H1 (cell line): ENCODE results near the gene TGM2. TPM values are rescaled to one million over a fixed set of nuclear protein-coding genes. Genes with fewer than 3 reads are reported as not detected.

Experiments used
- CTCF ChIA-PET: fragments of 300-600 bp; sonication (Branson Sonifier 250); formaldehyde crosslinking; loops from one replicate; lab custom pipeline; 2021; ENCODE audit not compliant: partially characterized antibody; lab: Charles Lee
- POLR2A ChIA-PET: fragments of 300-600 bp; sonication (Branson Sonifier 250); formaldehyde crosslinking; loops from one replicate; lab custom pipeline; 2021; ENCODE audit warnings: inconsistent platforms; ENCODE audit not compliant: partially characterized antibody; lab: Charles Lee
- DNase-seq, 2 experiments: peaks; one replicate each; pipeline versions ENCODE4 v3.0.0 to v3.0.0-alpha.2; 2010 to 2022; ENCODE audit warnings: low spot score in 2 of 2, low read depth in 1 of 2, mixed read lengths in 1 of 2
- FAIRE-seq: peaks from 2 replicates; lab custom pipeline; 2011; peaks lifted over from hg19 to GRCh38; lab: Jason Lieb, UNC
- H2AFZ ChIP-seq: 2 replicates; pipeline ENCODE4 v1.8.1; 2012; ENCODE audit warnings: low read length, inconsistent platforms
- H2AK5ac ChIP-seq: 2 replicates; pipeline ENCODE4 v1.6.1; 2013; ENCODE audit warnings: low read depth, low read length
- H2BK120ac ChIP-seq: replicated peaks from 2 replicates; pipeline ENCODE3; 2013; ENCODE audit warnings: low read depth, low read length, inconsistent platforms
- H2BK12ac ChIP-seq: 2 replicates; pipeline ENCODE4 v1.6.1; 2013; ENCODE audit warnings: low read depth, low read length
- H2BK15ac ChIP-seq: 2 replicates; pipeline ENCODE4 v1.6.1; 2013; ENCODE audit warnings: low read length
- H2BK20ac ChIP-seq: 2 replicates; pipeline ENCODE4 v1.6.1; 2013; ENCODE audit warnings: low read length
- H2BK5ac ChIP-seq: 2 replicates; pipeline ENCODE4 v1.6.1; 2013; ENCODE audit warnings: low read depth, low read length
- H3K14ac ChIP-seq: 2 replicates; pipeline ENCODE4 v1.6.1; 2013; ENCODE audit warnings: inconsistent platforms; ENCODE audit not compliant: insufficient read length
- H3K18ac ChIP-seq: 2 replicates; pipeline ENCODE4 v1.6.1; 2013; ENCODE audit warnings: low read length; ENCODE audit errors: extremely low read depth
- H3K23ac ChIP-seq: 2 replicates; pipeline ENCODE4 v1.6.1; 2013; ENCODE audit warnings: inconsistent platforms; ENCODE audit not compliant: insufficient read length
- H3K23me2 ChIP-seq: 2 replicates; pipeline ENCODE4 v1.6.1; 2013; ENCODE audit warnings: low read depth, low read length
- H3K27ac ChIP-seq: 2 replicates; pipeline ENCODE4 v1.6.1; 2011; ENCODE audit warnings: low read depth, low read length, inconsistent platforms
- H3K27me3 ChIP-seq, 4 experiments: replicated peaks in 1 of 4; 1 replicate in 1 of 4; 2 replicates in 3 of 4; pipeline versions ENCODE4 v1.6.1 to v1.8.1; 2011 to 2013; ENCODE audit warnings: low read length in 3 of 4, mild to moderate bottlenecking in 3 of 4, inconsistent platforms in 2 of 4, mixed read lengths in 2 of 4, moderate library complexity in 1 of 4; ENCODE audit not compliant: control insufficient read depth in 3 of 4, insufficient read depth in 3 of 4; ENCODE audit errors: extremely low read depth in 1 of 4
- H3K36me3 ChIP-seq, 4 experiments: 2 replicates each; pipeline versions ENCODE4 v1.6.1 to v1.8.1; 2011 to 2013; ENCODE audit warnings: mild to moderate bottlenecking in 4 of 4, low read length in 3 of 4, moderate library complexity in 2 of 4, control low read depth in 1 of 4, inconsistent platforms in 1 of 4; ENCODE audit not compliant: insufficient read depth in 4 of 4, control insufficient read depth in 2 of 4
- H3K4ac ChIP-seq: replicated peaks from 2 replicates; pipeline ENCODE3; 2013; ENCODE audit warnings: low read length, low read depth, mixed read lengths, inconsistent platforms; ENCODE audit not compliant: insufficient read length
- H3K4me1 ChIP-seq, 4 experiments: replicated peaks in 1 of 4; 1 replicate in 1 of 4; 2 replicates in 3 of 4; pipeline versions ENCODE4 v1.6.1 to v1.8.1; 2011 to 2013; ENCODE audit warnings: low read length in 3 of 4, inconsistent platforms in 2 of 4, mixed read lengths in 1 of 4; ENCODE audit not compliant: insufficient read depth in 4 of 4, control insufficient read depth in 3 of 4
- H3K4me2 ChIP-seq, 2 experiments: 2 replicates each; pipeline versions ENCODE4 v1.6.1 to v1.8.1; 2011 to 2013; ENCODE audit warnings: low read depth in 2 of 2, low read length in 2 of 2, control low read depth in 1 of 2, inconsistent platforms in 1 of 2, mild to moderate bottlenecking in 1 of 2; ENCODE audit not compliant: insufficient read depth in 1 of 2
- H3K4me3 ChIP-seq, 4 experiments: fragments of 200-600, 300-600 bp in 1 of 4; sonication (generic), shearing (Covaris generic), sonication (Bioruptor Twin) in 1 of 4; 2 replicates each; pipeline versions ENCODE4 v1.5.1 to v1.8.1; 2011 to 2016; ENCODE audit warnings: low read length in 4 of 4, low read depth in 3 of 4, control low read depth in 2 of 4, inconsistent platforms in 2 of 4, mild to moderate bottlenecking in 2 of 4, mixed read lengths in 1 of 4, moderate library complexity in 1 of 4; ENCODE audit not compliant: insufficient read depth in 2 of 4; ENCODE audit errors: extremely low read depth in 1 of 4
- H3K56ac ChIP-seq: replicated peaks from 2 replicates; pipeline ENCODE3; 2013; ENCODE audit warnings: low read depth, mild to moderate bottlenecking, mixed read lengths, low read length, inconsistent platforms; ENCODE audit not compliant: insufficient read length
- H3K79me1 ChIP-seq: 2 replicates; pipeline ENCODE4 v1.6.1; 2013; ENCODE audit warnings: low read depth, low read length, control low read depth
- H3K79me2 ChIP-seq, 2 experiments: 2 replicates each; pipeline versions ENCODE4 v1.6.1 to v1.8.1; 2012 to 2013; ENCODE audit warnings: low read length in 2 of 2, mild to moderate bottlenecking in 2 of 2, inconsistent platforms in 1 of 2; ENCODE audit not compliant: insufficient read depth in 2 of 2, control insufficient read depth in 1 of 2
- H3K9ac ChIP-seq, 4 experiments: replicated peaks in 1 of 4; 1 replicate in 1 of 4; 2 replicates in 3 of 4; pipeline versions ENCODE4 v1.6.1 to v1.8.1; 2011 to 2013; ENCODE audit warnings: low read depth in 3 of 4, low read length in 3 of 4, control low read depth in 2 of 4, mild to moderate bottlenecking in 2 of 4, moderate library complexity in 2 of 4, inconsistent platforms in 1 of 4; ENCODE audit errors: extremely low read depth in 1 of 4
- H3K9me3 ChIP-seq, 2 experiments: 2 replicates each; pipeline versions ENCODE4 v1.6.1 to v1.8.1; 2012 to 2013; ENCODE audit warnings: mild to moderate bottlenecking in 2 of 2, moderate library complexity in 2 of 2, control low read depth in 1 of 2, inconsistent platforms in 1 of 2, low read depth in 1 of 2, low read length in 1 of 2, mixed read lengths in 1 of 2; ENCODE audit not compliant: insufficient read depth in 2 of 2
- H4K20me1 ChIP-seq, 2 experiments: replicated peaks in 1 of 2; 2 replicates each; pipeline versions ENCODE3 to v1.8.1; 2011 to 2013; ENCODE audit warnings: inconsistent platforms in 2 of 2, low read length in 2 of 2, mild to moderate bottlenecking in 1 of 2; ENCODE audit not compliant: insufficient read depth in 2 of 2, control insufficient read depth in 1 of 2
- H4K5ac ChIP-seq: 2 replicates; pipeline ENCODE4 v1.6.1; 2013; ENCODE audit warnings: low read length, low read depth, mixed read lengths, inconsistent platforms; ENCODE audit not compliant: insufficient read length
- H4K8ac ChIP-seq: 2 replicates; pipeline ENCODE4 v1.8.0; 2013; ENCODE audit warnings: mild to moderate bottlenecking, moderate library complexity, low read length, inconsistent platforms; ENCODE audit not compliant: insufficient read depth; ENCODE audit errors: extremely low read depth
- H4K91ac ChIP-seq: replicated peaks from 2 replicates; pipeline ENCODE3; 2013; ENCODE audit warnings: low read length, mixed read lengths, inconsistent platforms; ENCODE audit not compliant: insufficient read length
- CTBP2 ChIP-seq: IDR thresholded peaks from 2 replicates; pipeline ENCODE4 v1.7.0; 2011; ENCODE audit warnings: borderline replicate concordance, mild to moderate bottlenecking, moderate library complexity, mixed read lengths, low read length; ENCODE audit not compliant: insufficient read depth, insufficient read length
- EP300 ChIP-seq, 2 experiments: IDR thresholded peaks; 1 replicate in 1 of 2; 2 replicates in 1 of 2; pipeline ENCODE4 v1.6.1; 2011 to 2012; ENCODE audit warnings: low read depth in 2 of 2, low read length in 2 of 2, mild to moderate bottlenecking in 2 of 2, borderline replicate concordance in 1 of 2, inconsistent platforms in 1 of 2, moderate library complexity in 1 of 2
- GABPA ChIP-seq: IDR thresholded peaks from 2 replicates; pipeline ENCODE4 v1.6.1; 2011; ENCODE audit warnings: mild to moderate bottlenecking, low read length, moderate library complexity, borderline replicate concordance; ENCODE audit not compliant: insufficient read depth
- GTF2F1 ChIP-seq: IDR thresholded peaks from 2 replicates; pipeline ENCODE4 v1.6.1; 2012; ENCODE audit warnings: low read depth, low read length, improper control_type of control experiment, borderline replicate concordance
- JUND ChIP-seq: IDR thresholded peaks from 2 replicates; pipeline ENCODE4 v1.6.1; 2011; ENCODE audit warnings: mild to moderate bottlenecking, improper control_type of control experiment, low read length
- KDM4A ChIP-seq: IDR thresholded peaks from one replicate; pipeline ENCODE4 v1.7.1; 2012; ENCODE audit warnings: low read depth, mild to moderate bottlenecking, moderate library complexity, low read length, inconsistent platforms; ENCODE audit not compliant: severe bottlenecking
- MAFK ChIP-seq: IDR thresholded peaks from 2 replicates; pipeline ENCODE4 v1.6.1; 2012; ENCODE audit warnings: low read depth, mild to moderate bottlenecking, improper control_type of control experiment, low read length
- NRF1 ChIP-seq: IDR thresholded peaks from 2 replicates; pipeline ENCODE4 v1.6.1; 2011; ENCODE audit warnings: mild to moderate bottlenecking, low read depth, low read length, improper control_type of control experiment
- RAD21 ChIP-seq, 2 experiments: IDR thresholded peaks in 1 of 2; conservative IDR thresholded peaks in 1 of 2; 2 replicates each; pipeline ENCODE4 v1.6.1; 2011; ENCODE audit warnings: low read depth in 2 of 2, low read length in 2 of 2, improper control_type of control experiment in 1 of 2, inconsistent platforms in 1 of 2, mild to moderate bottlenecking in 1 of 2, moderate library complexity in 1 of 2
- RNF2 ChIP-seq: fragments of 200-900, 300-1000 bp; sonication (generic); IDR thresholded peaks from 2 replicates; pipeline ENCODE4 v1.7.1; 2016; ENCODE audit warnings: borderline replicate concordance, low read depth, mild to moderate bottlenecking, antibody characterized with exemption, low read length; ENCODE audit not compliant: poor library complexity, severe bottlenecking; ENCODE audit errors: missing control alignments
- SAP30 ChIP-seq: fragments of 300-600 bp; sonication (generic); IDR thresholded peaks from 2 replicates; pipeline ENCODE4 v1.7.1; 2012; ENCODE audit warnings: low read length, moderate library complexity, mild to moderate bottlenecking, inconsistent platforms; ENCODE audit not compliant: insufficient read depth, insufficient replicate concordance
- SRF ChIP-seq: IDR thresholded peaks from 2 replicates; pipeline ENCODE4 v1.6.1; 2011; ENCODE audit warnings: mild to moderate bottlenecking, low read depth, low read length, moderate library complexity
- WGBS, 2 experiments: shearing (Covaris generic) in 1 of 2; methylation state at CpG; one replicate each; pipeline versions ENCODE4 v1.1.6 to v1.1.7; 2013 to 2015; ENCODE audit warnings: low lambda C conversion rate in 2 of 2, mixed read lengths in 2 of 2, inconsistent platforms in 1 of 2, low coverage in 1 of 2, missing lambda C conversion rate in 1 of 2; ENCODE audit not compliant: insufficient replicate concordance in 2 of 2, insufficient coverage in 1 of 2, insufficient read length in 1 of 2; ENCODE audit errors: extremely low coverage in 1 of 2, missing lambda C conversion rate in 1 of 2; 5-methylcytosine and 5-hydroxymethylcytosine counted together
- polyA plus RNA-seq, 7 experiments: library from polyadenylated mRNA; depleted of rRNA in 3 of 7; stranded (reverse) in 5 of 7; unstranded in 2 of 7; fragments of >200 nt in 5 of 7; fragments of 200-250 nt in 2 of 7; gene quantifications; 1 replicate in 5 of 7; 2 replicates in 1 of 7; 4 replicates in 1 of 7; pipeline versions ENCODE4 v1.2.1 to v1.2.3, GENCODE V29; 2011 to 2013; ENCODE audit warnings: missing spikeins in 2 of 7, mixed read lengths in 2 of 7
- total RNA-seq: library from RNA; stranded (reverse); fragmentation: NEBNext Ultra II Directional; extraction: Animal tissue kit (Norgen Biotek cat#: 25700); gene quantifications from 2 replicates; pipeline ENCODE4 v1.2.1, GENCODE V29; 2021
- TF ChIP-seq, protein P1 (sequence below): IDR thresholded peaks from 2 replicates; pipeline ENCODE4 v1.6.1; 2012; ENCODE audit warnings: inconsistent platforms

The TGM2 gene
- total and polyA plus RNA-seq, 2 of the 8 experiments (the other 6 are each of a cell fraction or from before 2014, with no cell fraction given) = 0.86 to 1.0 TPM

DNA sequence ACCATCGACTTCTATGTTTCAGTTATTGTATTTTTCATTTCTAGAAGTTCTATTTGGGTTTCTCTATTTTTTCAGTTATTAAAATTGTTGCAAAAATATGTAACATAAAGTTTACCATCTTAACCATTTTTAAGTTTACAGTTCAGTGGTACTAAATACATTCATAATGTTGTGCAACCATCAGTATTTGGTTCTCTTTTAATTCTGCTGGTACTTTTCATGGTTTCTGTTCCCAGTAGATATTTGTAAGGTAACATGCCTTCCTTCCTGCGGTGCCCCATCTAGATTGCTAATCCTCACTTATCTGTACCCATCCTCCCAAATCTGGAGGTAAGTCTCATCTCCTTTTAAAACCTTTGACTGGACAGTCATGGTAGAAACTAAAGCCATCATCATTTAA lies 47.9 kb downstream of the TGM2 start:
- Histone ChIP-seq H3K79me2 (no peaks in the 10 kb centered on the region), H3K4me2 (no peak overlapping the region), H4K91ac (no peak overlapping the region), H3K27me3 (no peaks in the 10 kb centered on the region), H2AK5ac (no peak overlapping the region), H4K20me1 (no peaks in the 10 kb centered on the region), H3K23ac (no peak overlapping the region), H3K56ac (no peak overlapping the region), H3K9ac (no peak overlapping the region), H3K9me3 (no peaks in the 10 kb centered on the region), H2AFZ (no peak overlapping the region), H3K27ac (no peak overlapping the region), H2BK12ac (no peak overlapping the region), H2BK20ac (no peak overlapping the region), H2BK120ac (no peak overlapping the region), H3K23me2 (no peaks in the 10 kb centered on the region), H4K8ac (no peak overlapping the region), H3K4ac (no peak overlapping the region), H3K14ac (no peak overlapping the region), H2BK15ac (no peak overlapping the region), H3K18ac (no peak overlapping the region), H3K36me3 (no peaks in the 10 kb centered on the region), H3K4me1 (no peaks in the 10 kb centered on the region), H2BK5ac (no peak overlapping the region), H3K79me1 (no peaks in the 10 kb centered on the region), H3K4me3 (no peak overlapping the region), H4K5ac (no peak overlapping the region)
- no peak for FAIRE-seq
- DNase-seq = no peak
- 93% methylated on average over 2 of the region's 2 CpGs; no CpG with 5 or more reads in 1 of the 2 experiments for WGBS, 2 experiments
- CTCF ChIA-PET = interaction anchor here (1.5 kb wide), 1 partner anchor 26 kb away, joined by 3 read pairs; no protein-coding TSS in a partner anchor
- POLR2A ChIA-PET = no interaction called here
- TF ChIP-seq GTF2F1 = no peak
- no peak for TF ChIP-seq EP300 (IDR thresholded peaks at IDR 0.05; ENCODE audit: borderline replicate concordance in 1 of 2, low read depth in 2 of 2, low read length in 2 of 2)
- TF ChIP-seq NRF1 = no peak
- TF ChIP-seq SRF = no peak
- TF ChIP-seq, protein P1, sequence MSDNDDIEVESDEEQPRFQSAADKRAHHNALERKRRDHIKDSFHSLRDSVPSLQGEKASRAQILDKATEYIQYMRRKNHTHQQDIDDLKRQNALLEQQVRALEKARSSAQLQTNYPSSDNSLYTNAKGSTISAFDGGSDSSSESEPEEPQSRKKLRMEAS = no peak
- TF ChIP-seq RAD21 (IDR thresholded peaks at IDR 0.05 in 1 of 2, conservative IDR thresholded peaks at IDR 0.05 in 1 of 2; ENCODE audit: low read depth in 2 of 2, low read length in 2 of 2) = no peak
- TF ChIP-seq GABPA = no peak
- no peak for TF ChIP-seq RNF2
- TF ChIP-seq CTBP2 = no peak
- no peak for TF ChIP-seq KDM4A
- no peak for TF ChIP-seq MAFK
- TF ChIP-seq SAP30 = no peak
- no peak for TF ChIP-seq JUND
